Measurements from ENCODE around the gene DYSF. TPM values are rescaled to one million over a fixed set of nuclear protein-coding genes. Genes with fewer than 3 reads are reported as not detected.

DYSF gene
- total and polyA plus RNA-seq, 2 donors (not counting 3 experiments of a cell fraction or from before 2014, with no cell fraction given) = 50.9 to 152 TPM

DNA sequence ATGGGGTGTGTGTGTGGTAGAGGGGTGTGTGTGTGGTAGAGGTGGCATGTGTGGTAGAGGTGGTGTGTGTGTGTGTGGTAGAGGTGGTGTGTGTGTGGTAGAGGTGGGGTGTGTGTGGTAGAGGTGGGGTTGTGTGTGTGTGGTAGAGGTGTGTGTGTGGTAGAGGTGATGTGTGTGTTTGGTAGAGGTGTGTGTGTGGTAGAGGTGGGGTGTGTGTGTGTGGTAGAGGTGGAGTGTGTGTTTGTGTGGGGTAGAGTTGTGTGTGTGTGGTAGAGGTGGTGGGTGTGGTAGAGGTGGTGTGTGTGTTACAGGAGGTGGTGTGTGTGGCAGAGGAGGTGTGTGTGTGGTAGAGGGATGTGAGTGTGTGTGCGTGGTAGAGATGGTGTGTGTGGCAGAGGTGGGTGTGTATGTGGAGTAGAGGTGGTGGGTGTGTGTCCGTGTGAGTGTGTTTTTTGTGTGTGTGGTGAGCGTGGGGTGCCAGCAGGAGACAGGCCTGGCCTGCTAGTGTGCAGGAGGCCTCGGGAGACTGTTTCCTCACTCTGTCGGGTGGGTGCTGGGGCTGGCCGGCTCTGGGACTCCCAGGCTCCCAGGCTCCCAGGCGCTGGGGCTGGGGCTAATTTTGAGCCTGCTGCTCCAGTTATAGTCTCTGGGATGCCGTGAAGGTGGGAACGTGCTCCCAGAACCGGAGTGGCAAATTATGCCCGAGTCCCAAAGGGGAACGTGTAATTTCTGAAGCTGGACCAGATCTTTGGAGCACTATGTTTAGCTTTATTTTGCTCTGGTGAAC lies 165.2 kb downstream of the DYSF start:
- Histone ChIP-seq H3K36me3 (ENCODE audit: control insufficient read depth in 2 of 2, extremely low read depth in 1 of 2, insufficient read depth in 2 of 2, low read length in 2 of 2) (peaks cover 0 to 6% of the 10 kb centered on the region in 2 experiments), H3K27me3 (ENCODE audit: control insufficient read depth in 2 of 2, insufficient read depth in 2 of 2, low read length in 2 of 2) (no peaks in the 10 kb centered on the region), H4K20me1 (replicated peaks; ENCODE audit: control insufficient read depth, extremely low read depth, insufficient read depth, low read length) (no peaks in the 10 kb centered on the region), H3K9me1 (replicated peaks; ENCODE audit: control insufficient read depth, extremely low read depth, insufficient read depth, low read length) (no peaks in the 10 kb centered on the region), H3K4me1 (ENCODE audit: control insufficient read depth, extremely low read depth, insufficient read depth, low read length) (peaks cover 13% of the 10 kb centered on the region), H2AFZ (ENCODE audit: low read depth, low read length) (no peak overlapping the region), H3K27ac (ENCODE audit: insufficient read depth, low read depth, low read length) (no peak overlapping the region), H3K79me2 (ENCODE audit: control insufficient read depth, insufficient read depth, low read length) (no peaks in the 10 kb centered on the region), H3K4me2 (ENCODE audit: insufficient read depth, low read length) (no peak overlapping the region), H3K4me3 (replicated peaks in 1 of 3; ENCODE audit: insufficient read depth in 1 of 3, low read depth in 1 of 3, low read length in 3 of 3) (no peak overlapping the region), H3K9ac (replicated peaks; ENCODE audit: extremely low read depth, insufficient read depth, low read length) (no peak overlapping the region), H3K9me3 (replicated peaks; ENCODE audit: control insufficient read depth, insufficient read depth, low read length) (no peaks in the 10 kb centered on the region)
- intact Hi-C loops (cut with micrococcal nuclease) (no loop called here), dilution Hi-C loops (cut with MboI; ENCODE audit: extremely low pct_ligation_motif_present, low sequenced_read_pairs) (no loop called here)
- TF ChIP-seq MYC (IDR thresholded peaks at IDR 0.05; ENCODE audit: low read depth, low read length) (no peak), FOS (IDR thresholded peaks at IDR 0.05; ENCODE audit: borderline replicate concordance, insufficient read depth, low read length) (no peak), POLR2AphosphoS5 (IDR thresholded peaks at IDR 0.05; ENCODE audit: insufficient read depth, low read depth, low read length) (no peak)
- POLR2A ChIA-PET = no interaction called here
- FAIRE-seq = no peak
- BruUV-seq (replicated peaks) = no TSS peak
- no peak for DNase-seq (ENCODE audit: low read depth, low spot score)
- CTCF ChIA-PET = interaction anchor here (1.1 kb wide), 1 partner anchor 180 kb away, joined by 3 read pairs; no protein-coding TSS in a partner anchor

DNA sequence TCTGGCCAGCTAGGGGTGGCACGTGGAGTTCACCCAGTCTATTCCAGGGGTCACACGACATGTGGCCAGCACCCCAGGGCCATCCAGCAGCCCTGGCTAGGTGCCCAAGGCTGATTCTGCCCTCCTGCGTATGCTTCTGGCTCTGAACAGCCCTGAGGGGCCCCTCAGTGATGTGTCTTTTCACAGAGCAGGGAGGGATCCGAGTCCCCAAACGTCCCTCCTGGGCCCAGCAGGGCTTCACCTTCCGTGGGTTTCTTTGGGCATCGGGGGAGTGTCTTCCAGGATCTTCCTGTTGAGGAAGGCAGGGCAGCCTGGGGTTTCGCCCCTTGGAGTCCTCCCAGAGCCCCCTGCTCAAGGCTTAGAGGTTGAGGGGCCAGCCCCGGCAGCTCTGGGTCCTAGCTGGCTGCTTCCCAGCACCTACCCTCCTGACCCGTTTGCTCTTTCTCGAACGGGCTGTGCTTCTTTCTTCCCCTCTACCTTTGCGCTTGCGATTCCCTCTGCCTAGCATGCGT lies 165.9 kb downstream of the DYSF start:
- POLR2A ChIA-PET = no interaction called here
- FAIRE-seq (no peak), DNase-seq (ENCODE audit: low read depth, low spot score) (no peak)
- no peak overlapping the region for H3K4me2 ChIP-seq (ENCODE audit: insufficient read depth, low read length)
- no peak overlapping the region for H3K4me3 ChIP-seq (replicated peaks in 1 of 3; ENCODE audit: insufficient read depth in 1 of 3, low read depth in 1 of 3, low read length in 3 of 3)
- H3K27me3 ChIP-seq (ENCODE audit: control insufficient read depth in 2 of 2, insufficient read depth in 2 of 2, low read length in 2 of 2) = no peaks in the 10 kb centered on the region
- no peaks in the 10 kb centered on the region for H3K9me3 ChIP-seq (replicated peaks; ENCODE audit: control insufficient read depth, insufficient read depth, low read length)
- TF ChIP-seq JUN (IDR thresholded peaks at IDR 0.05; ENCODE audit: borderline replicate concordance, insufficient read depth, insufficient read length, low read depth) (no peak), FOS (IDR thresholded peaks at IDR 0.05; ENCODE audit: borderline replicate concordance, insufficient read depth, low read length) (no peak), GATA2 (IDR thresholded peaks at IDR 0.05; ENCODE audit: insufficient read depth, insufficient read length, low read depth, low read length) (no peak), MYC (IDR thresholded peaks at IDR 0.05; ENCODE audit: low read depth, low read length) (no peak), POLR2A (IDR thresholded peaks at IDR 0.05; ENCODE audit: low read depth, low read length) (no peak)
- TF ChIP-seq, protein P1, sequence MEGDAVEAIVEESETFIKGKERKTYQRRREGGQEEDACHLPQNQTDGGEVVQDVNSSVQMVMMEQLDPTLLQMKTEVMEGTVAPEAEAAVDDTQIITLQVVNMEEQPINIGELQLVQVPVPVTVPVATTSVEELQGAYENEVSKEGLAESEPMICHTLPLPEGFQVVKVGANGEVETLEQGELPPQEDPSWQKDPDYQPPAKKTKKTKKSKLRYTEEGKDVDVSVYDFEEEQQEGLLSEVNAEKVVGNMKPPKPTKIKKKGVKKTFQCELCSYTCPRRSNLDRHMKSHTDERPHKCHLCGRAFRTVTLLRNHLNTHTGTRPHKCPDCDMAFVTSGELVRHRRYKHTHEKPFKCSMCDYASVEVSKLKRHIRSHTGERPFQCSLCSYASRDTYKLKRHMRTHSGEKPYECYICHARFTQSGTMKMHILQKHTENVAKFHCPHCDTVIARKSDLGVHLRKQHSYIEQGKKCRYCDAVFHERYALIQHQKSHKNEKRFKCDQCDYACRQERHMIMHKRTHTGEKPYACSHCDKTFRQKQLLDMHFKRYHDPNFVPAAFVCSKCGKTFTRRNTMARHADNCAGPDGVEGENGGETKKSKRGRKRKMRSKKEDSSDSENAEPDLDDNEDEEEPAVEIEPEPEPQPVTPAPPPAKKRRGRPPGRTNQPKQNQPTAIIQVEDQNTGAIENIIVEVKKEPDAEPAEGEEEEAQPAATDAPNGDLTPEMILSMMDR (IDR thresholded peaks at IDR 0.05; ENCODE audit: extremely low read depth in 1 of 2, insufficient read depth in 1 of 2, low read depth in 1 of 2, low read length in 2 of 2) = no peak
- peaks cover 13% of the 10 kb centered on the region for H3K4me1 ChIP-seq (ENCODE audit: control insufficient read depth, extremely low read depth, insufficient read depth, low read length)
- CTCF ChIA-PET = interaction anchor here (1.1 kb wide), 1 partner anchor 179 kb away, joined by 3 read pairs; no protein-coding TSS in a partner anchor
- dilution Hi-C loops (cut with MboI; ENCODE audit: extremely low pct_ligation_motif_present, low sequenced_read_pairs) (no loop called here), intact Hi-C loops (cut with micrococcal nuclease) (no loop called here)
- no TSS peak for BruUV-seq (replicated peaks)
- no peaks in the 10 kb centered on the region for H4K20me1 ChIP-seq (replicated peaks; ENCODE audit: control insufficient read depth, extremely low read depth, insufficient read depth, low read length)
- H3K79me2 ChIP-seq (ENCODE audit: control insufficient read depth, insufficient read depth, low read length) = no peaks in the 10 kb centered on the region
- H3K27ac ChIP-seq (ENCODE audit: insufficient read depth, low read depth, low read length) = no peak overlapping the region
- no peak overlapping the region for H2AFZ ChIP-seq (ENCODE audit: low read depth, low read length)
- H3K9ac ChIP-seq (replicated peaks; ENCODE audit: extremely low read depth, insufficient read depth, low read length) = no peak overlapping the region
- H3K9me1 ChIP-seq (replicated peaks; ENCODE audit: control insufficient read depth, extremely low read depth, insufficient read depth, low read length) = no peaks in the 10 kb centered on the region
- H3K36me3 ChIP-seq (ENCODE audit: control insufficient read depth in 2 of 2, extremely low read depth in 1 of 2, insufficient read depth in 2 of 2, low read length in 2 of 2) = no peaks in the 10 kb centered on the region

All from endothelial cell of umbilical vein (primary cell).